HepG2 (cell line): ENCODE data around the gene ZFPL1. TPM values are rescaled to one million over a fixed set of nuclear protein-coding genes. Genes with fewer than 3 reads are reported as not detected.
A peak's percentile ranks its signal among the peaks of the same experiment; 100 is the strongest.

Experiments
- ASH2L ChIP-seq: fragments of 300-600, 200-600 bp; sonication (generic); IDR thresholded peaks from 2 replicates; pipeline ENCODE4 v1.7.0; 2017; ENCODE audit warnings: low read depth, mild to moderate bottlenecking, moderate library complexity, mixed read lengths, low read length; ENCODE audit not compliant: insufficient read length
- FOXP4 ChIP-seq: sonication (generic); formaldehyde crosslinking; IDR thresholded peaks from 2 replicates; pipeline ENCODE4 v1.4.0; 2020; ENCODE audit warnings: missing genetic modification reagents
- GMEB2 ChIP-seq: IDR thresholded peaks from 2 replicates; pipeline ENCODE4 v1.6.1; 2016; ENCODE audit warnings: missing biosample characterization, missing genetic modification reagents, low read depth
- HINFP ChIP-seq: sonication (generic); formaldehyde crosslinking; IDR thresholded peaks from 2 replicates; pipeline ENCODE4 v1.4.0; 2020; ENCODE audit warnings: low read depth, mild to moderate bottlenecking, missing genetic modification reagents
- KDM2A ChIP-seq: sonication (generic); formaldehyde crosslinking; IDR thresholded peaks from 2 replicates; pipeline ENCODE4 v1.4.0; 2020; ENCODE audit warnings: low read depth, missing genetic modification reagents, borderline replicate concordance
- SMC3 ChIP-seq: IDR thresholded peaks from 2 replicates; pipeline ENCODE4 v1.6.1; 2011; ENCODE audit warnings: low read length, improper control_type of control experiment
- SP140L ChIP-seq: sonication (generic); formaldehyde crosslinking; IDR thresholded peaks from 2 replicates; pipeline ENCODE4 v1.4.0; 2020; ENCODE audit warnings: missing genetic modification reagents, borderline replicate concordance
- SRSF4 ChIP-seq: fragments of 200-400 bp; formaldehyde crosslinking; IDR thresholded peaks from one replicate; pipeline ENCODE4 v1.6.1; 2018; ENCODE audit warnings: mild to moderate bottlenecking, low read depth, low read length, moderate library complexity; ENCODE audit not compliant: poor library complexity, severe bottlenecking
- TARDBP ChIP-seq: sonication (generic); formaldehyde crosslinking; IDR thresholded peaks from 2 replicates; pipeline ENCODE4 v1.8.0; 2022; ENCODE audit warnings: mild to moderate bottlenecking, missing genetic modification reagents
- ZBTB33 ChIP-seq: sonication (generic); formaldehyde crosslinking; IDR thresholded peaks from 2 replicates; pipeline ENCODE4 v1.4.0; 2020; ENCODE audit warnings: missing genetic modification reagents
- ZBTB34 ChIP-seq: sonication (generic); formaldehyde crosslinking; IDR thresholded peaks from 2 replicates; pipeline ENCODE4 v1.8.0; 2022; ENCODE audit warnings: mild to moderate bottlenecking, missing genetic modification reagents
- ZBTB42 ChIP-seq: sonication (generic); formaldehyde crosslinking; IDR thresholded peaks from 2 replicates; pipeline ENCODE4 v1.5.0; 2020; ENCODE audit warnings: mild to moderate bottlenecking, missing genetic modification reagents
- ZSCAN12 ChIP-seq: sonication (generic); formaldehyde crosslinking; IDR thresholded peaks from 2 replicates; pipeline ENCODE4 v1.9.0; 2021; ENCODE audit warnings: mild to moderate bottlenecking, missing genetic modification reagents
- polyA plus RNA-seq, 8 experiments: library from polyadenylated mRNA; depleted of rRNA in 3 of 8; stranded (reverse) in 7 of 8; unstranded in 1 of 8; fragments of >200 nt; fragmentation: Illumina TruSeq in 4 of 8; extraction: Trizol in 4 of 8; gene quantifications; 2 replicates each; pipeline versions ENCODE4 v1.2.1 to v1.2.3, GENCODE V29; 2011 to 2016; ENCODE audit warnings: low read depth in 4 of 8, missing spikeins in 1 of 8, mixed read lengths in 1 of 8; ENCODE audit not compliant: insufficient read depth in 1 of 8
- total RNA-seq, 5 experiments: library from RNA; depleted of rRNA; stranded (reverse); fragments of >200 nt; fragmentation: Illumina TruSeq; extraction: Trizol; gene quantifications; 2 replicates each; pipeline ENCODE4 v1.2.3, GENCODE V29; 2016; ENCODE audit warnings: low read depth in 1 of 5
- TF ChIP-seq, protein P1 (sequence below): sonication (generic); formaldehyde crosslinking; IDR thresholded peaks from 2 replicates; pipeline ENCODE4 v1.5.1; 2020; ENCODE audit warnings: mild to moderate bottlenecking, missing genetic modification reagents, moderate library complexity
- TF ChIP-seq, protein P2 (sequence below): sonication (generic); formaldehyde crosslinking; IDR thresholded peaks from 2 replicates; pipeline ENCODE4 v1.4.0; 2020; ENCODE audit warnings: missing genetic modification reagents

Gene ZFPL1
- total and polyA plus RNA-seq, 2 of the 13 experiments (the other 11 are each of a cell fraction or from before 2014, with no cell fraction given), result 32.2 to 56.0 TPM

- TF ChIP-seq, protein P1, sequence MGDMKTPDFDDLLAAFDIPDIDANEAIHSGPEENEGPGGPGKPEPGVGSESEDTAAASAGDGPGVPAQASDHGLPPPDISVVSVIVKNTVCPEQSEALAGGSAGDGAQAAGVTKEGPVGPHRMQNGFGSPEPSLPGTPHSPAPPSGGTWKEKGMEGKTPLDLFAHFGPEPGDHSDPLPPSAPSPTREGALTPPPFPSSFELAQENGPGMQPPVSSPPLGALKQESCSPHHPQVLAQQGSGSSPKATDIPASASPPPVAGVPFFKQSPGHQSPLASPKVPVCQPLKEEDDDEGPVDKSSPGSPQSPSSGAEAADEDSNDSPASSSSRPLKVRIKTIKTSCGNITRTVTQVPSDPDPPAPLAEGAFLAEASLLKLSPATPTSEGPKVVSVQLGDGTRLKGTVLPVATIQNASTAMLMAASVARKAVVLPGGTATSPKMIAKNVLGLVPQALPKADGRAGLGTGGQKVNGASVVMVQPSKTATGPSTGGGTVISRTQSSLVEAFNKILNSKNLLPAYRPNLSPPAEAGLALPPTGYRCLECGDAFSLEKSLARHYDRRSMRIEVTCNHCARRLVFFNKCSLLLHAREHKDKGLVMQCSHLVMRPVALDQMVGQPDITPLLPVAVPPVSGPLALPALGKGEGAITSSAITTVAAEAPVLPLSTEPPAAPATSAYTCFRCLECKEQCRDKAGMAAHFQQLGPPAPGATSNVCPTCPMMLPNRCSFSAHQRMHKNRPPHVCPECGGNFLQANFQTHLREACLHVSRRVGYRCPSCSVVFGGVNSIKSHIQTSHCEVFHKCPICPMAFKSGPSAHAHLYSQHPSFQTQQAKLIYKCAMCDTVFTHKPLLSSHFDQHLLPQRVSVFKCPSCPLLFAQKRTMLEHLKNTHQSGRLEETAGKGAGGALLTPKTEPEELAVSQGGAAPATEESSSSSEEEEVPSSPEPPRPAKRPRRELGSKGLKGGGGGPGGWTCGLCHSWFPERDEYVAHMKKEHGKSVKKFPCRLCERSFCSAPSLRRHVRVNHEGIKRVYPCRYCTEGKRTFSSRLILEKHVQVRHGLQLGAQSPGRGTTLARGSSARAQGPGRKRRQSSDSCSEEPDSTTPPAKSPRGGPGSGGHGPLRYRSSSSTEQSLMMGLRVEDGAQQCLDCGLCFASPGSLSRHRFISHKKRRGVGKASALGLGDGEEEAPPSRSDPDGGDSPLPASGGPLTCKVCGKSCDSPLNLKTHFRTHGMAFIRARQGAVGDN (CRISPR knock-in tag), result peak; percentile 44
- TF ChIP-seq ZBTB42 (CRISPR knock-in tag) (no peak), SP140L (CRISPR knock-in tag) (no peak), ZBTB34 (CRISPR knock-in tag) (no peak), TARDBP (no peak), ASH2L (peak; percentile 24), FOXP4 (CRISPR knock-in tag) (no peak), HINFP (CRISPR knock-in tag) (no peak), ZBTB33 (CRISPR knock-in tag) (peak; percentile 93), SMC3 (peak; percentile 83), SRSF4 (no peak), ZSCAN12 (CRISPR knock-in tag) (no peak), GMEB2 (CRISPR knock-in tag) (no peak), KDM2A (CRISPR knock-in tag) (0 out of 2 replicates have a peak, but pooled peaks have one; percentile 28)
- TF ChIP-seq, protein P2, sequence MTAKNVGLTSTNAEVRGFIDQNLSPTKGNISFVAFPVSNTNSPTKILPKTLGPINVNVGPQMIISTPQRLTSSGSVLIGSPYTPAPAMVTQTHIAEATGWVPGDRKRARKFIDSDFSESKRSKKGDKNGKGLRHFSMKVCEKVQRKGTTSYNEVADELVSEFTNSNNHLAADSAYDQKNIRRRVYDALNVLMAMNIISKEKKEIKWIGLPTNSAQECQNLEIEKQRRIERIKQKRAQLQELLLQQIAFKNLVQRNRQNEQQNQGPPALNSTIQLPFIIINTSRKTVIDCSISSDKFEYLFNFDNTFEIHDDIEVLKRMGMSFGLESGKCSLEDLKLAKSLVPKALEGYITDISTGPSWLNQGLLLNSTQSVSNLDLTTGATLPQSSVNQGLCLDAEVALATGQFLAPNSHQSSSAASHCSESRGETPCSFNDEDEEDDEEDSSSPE, result no peak
These were observed 5.9 kb upstream of the ZFPL1 start (continued) for GRCh38 chr11:65078151-65078550.
